Neuronal stem cell (in vitro differentiated cells): ENCODE results near the gene ZNF747.

Source experiments
- DNase-seq: peaks from one replicate; pipeline ENCODE4 v3.0.0-alpha.2; 2013; ENCODE audit warnings: low spot score
- H2AFZ ChIP-seq: one replicate; pipeline ENCODE4 v1.6.1; 2013; ENCODE audit warnings: mild to moderate bottlenecking, low read length, inconsistent platforms
- H2AK5ac ChIP-seq: 2 replicates; pipeline ENCODE4 v1.6.1; 2013; ENCODE audit warnings: low read depth, mild to moderate bottlenecking, inconsistent platforms, low read length, moderate library complexity, mixed read lengths
- H2BK120ac ChIP-seq: 2 replicates; pipeline ENCODE4 v1.6.1; 2013; ENCODE audit warnings: low read depth, mild to moderate bottlenecking, inconsistent platforms, low read length, moderate library complexity, mixed read lengths
- H2BK12ac ChIP-seq: one replicate; pipeline ENCODE4 v1.6.1; 2013; ENCODE audit warnings: low read length, inconsistent platforms
- H2BK15ac ChIP-seq: 2 replicates; pipeline ENCODE4 v1.6.1; 2013; ENCODE audit warnings: mild to moderate bottlenecking, low read length, inconsistent platforms, mixed read lengths
- H2BK5ac ChIP-seq: one replicate; pipeline ENCODE4 v1.6.1; 2013; ENCODE audit warnings: inconsistent platforms, mild to moderate bottlenecking, low read length, moderate library complexity
- H3K14ac ChIP-seq: one replicate; pipeline ENCODE4 v1.6.1; 2013; ENCODE audit warnings: low read length, inconsistent platforms
- H3K18ac ChIP-seq: 2 replicates; pipeline ENCODE4 v1.6.1; 2013; ENCODE audit warnings: low read length, inconsistent platforms
- H3K23ac ChIP-seq: 2 replicates; pipeline ENCODE4 v1.6.1; 2013; ENCODE audit warnings: low read depth, mild to moderate bottlenecking, mixed read lengths, low read length, inconsistent platforms; ENCODE audit not compliant: poor library complexity
- H3K27ac ChIP-seq: replicated peaks from 3 replicates; pipeline ENCODE4 v1.5.1; 2013; ENCODE audit warnings: low read length, inconsistent platforms
- H3K27me3 ChIP-seq, 3 experiments: 2 replicates each; pipeline ENCODE4 v1.6.1; 2013; ENCODE audit warnings: low read length in 3 of 3, mild to moderate bottlenecking in 2 of 3, inconsistent platforms in 1 of 3, low read depth in 1 of 3, mixed read lengths in 1 of 3, moderate library complexity in 1 of 3; ENCODE audit not compliant: control insufficient read depth in 3 of 3, insufficient read depth in 3 of 3
- H3K36me3 ChIP-seq, 2 donors: replicated peaks in 1 of 2; 2 replicates each; pipeline ENCODE4 v1.6.1; 2013; ENCODE audit warnings: low read length in 2 of 2; ENCODE audit not compliant: control insufficient read depth in 2 of 2, insufficient read depth in 2 of 2
- H3K4ac ChIP-seq: 2 replicates; pipeline ENCODE4 v1.6.1; 2013; ENCODE audit warnings: inconsistent platforms, mild to moderate bottlenecking, low read length, moderate library complexity
- H3K4me1 ChIP-seq, 2 donors: 1 replicate in 1 of 2; 2 replicates in 1 of 2; pipeline ENCODE4 v1.6.1; 2013; ENCODE audit warnings: low read length in 2 of 2, low read depth in 1 of 2; ENCODE audit not compliant: control insufficient read depth in 2 of 2, insufficient read depth in 1 of 2
- H3K4me2 ChIP-seq: one replicate; pipeline ENCODE4 v1.6.1; 2013; ENCODE audit warnings: mild to moderate bottlenecking, low read length, inconsistent platforms; ENCODE audit not compliant: insufficient read depth, poor library complexity, severe bottlenecking
- H3K4me3 ChIP-seq, 2 donors: 2 replicates each; pipeline ENCODE4 v1.5.1; 2013; ENCODE audit warnings: low read length in 2 of 2, mild to moderate bottlenecking in 2 of 2, inconsistent platforms in 1 of 2, moderate library complexity in 1 of 2
- H3K79me1 ChIP-seq: one replicate; pipeline ENCODE4 v1.6.1; 2013; ENCODE audit warnings: low read depth, mild to moderate bottlenecking, inconsistent platforms, low read length, moderate library complexity
- H3K9ac ChIP-seq: one replicate; pipeline ENCODE4 v1.6.1; 2013; ENCODE audit warnings: mild to moderate bottlenecking, low read depth, low read length, inconsistent platforms; ENCODE audit not compliant: poor library complexity
- H3K9me3 ChIP-seq, 2 donors: replicated peaks in 1 of 2; 2 replicates each; pipeline versions ENCODE3 to v1.6.1; 2013; ENCODE audit warnings: low read length in 2 of 2, mild to moderate bottlenecking in 2 of 2, inconsistent platforms in 1 of 2, low read depth in 1 of 2, mixed read lengths in 1 of 2, moderate library complexity in 1 of 2; ENCODE audit not compliant: control insufficient read depth in 2 of 2, insufficient read depth in 1 of 2
- H4K8ac ChIP-seq: one replicate; pipeline ENCODE4 v1.6.1; 2013; ENCODE audit warnings: low read depth, mild to moderate bottlenecking, inconsistent platforms, low read length, moderate library complexity
- H4K91ac ChIP-seq: one replicate; pipeline ENCODE4 v1.6.1; 2013; ENCODE audit warnings: low read length, low read depth, mild to moderate bottlenecking, inconsistent platforms; ENCODE audit not compliant: poor library complexity
- WGBS, 2 donors: extraction: QIAGEN DNeasy Blood & Tissue Kit; methylation state at CpG; one replicate each; pipeline ENCODE4 v1.1.7; 2013; ENCODE audit warnings: missing lambda C conversion rate in 2 of 2, mixed read lengths in 1 of 2; ENCODE audit not compliant: insufficient read length in 2 of 2, insufficient replicate concordance in 1 of 2; ENCODE audit errors: extremely low coverage in 2 of 2; 5-methylcytosine and 5-hydroxymethylcytosine counted together

ZNF747 gene

GRCh38 chr16:30503403-30504296 is 31.0 kb downstream of the ZNF747 start:
- DNase-seq: no peak

GRCh38 chr16:30499284-30499683 is 35.4 kb downstream of the ZNF747 start:
- Histone ChIP-seq H2BK12ac (no peak overlapping the region), H3K4ac (no peak overlapping the region), H3K4me1 (no peaks in the 10 kb centered on the region), H2BK5ac (no peak overlapping the region), H3K4me3 (peak overlapping the region in 1 of 2 donors; percentile 56), H2BK15ac (no peak overlapping the region), H3K27ac (no peak overlapping the region), H3K9ac (no peak overlapping the region), H3K18ac (no peak overlapping the region), H3K14ac (no peak overlapping the region), H2AK5ac (no peak overlapping the region), H3K27me3 (peaks cover 0 to 8% (median 0%) of the 10 kb centered on the region in 3 experiments), H4K8ac (no peak overlapping the region), H2BK120ac (no peak overlapping the region), H3K23ac (no peak overlapping the region), H3K79me1 (no peaks in the 10 kb centered on the region), H3K9me3 (no peaks in the 10 kb centered on the region), H4K91ac (no peak overlapping the region), H2AFZ (peak overlapping the region; percentile 15), H3K4me2 (no peak overlapping the region), H3K36me3 (no peaks in the 10 kb centered on the region)
- DNase-seq: no peak
- no CpG with 5 or more reads among the region's 8 CpGs for WGBS, 2 donors

More at GRCh38 chr16:30503403-30504296, 31.0 kb downstream of the ZNF747 start:
- peaks cover 0 to 14% (median 0%) of the 10 kb centered on the region in 3 experiments for H3K27me3 ChIP-seq
- no peaks in the 10 kb centered on the region for H3K9me3 ChIP-seq
- no peak overlapping the region for H3K4ac ChIP-seq
- no peak overlapping the region for H3K9ac ChIP-seq
- no peak overlapping the region for H3K4me2 ChIP-seq
- H2BK120ac ChIP-seq: no peak overlapping the region
- no peak overlapping the region for H3K4me3 ChIP-seq
- no peak overlapping the region for H2AFZ ChIP-seq
- no peaks in the 10 kb centered on the region for H3K36me3 ChIP-seq
- no peak overlapping the region for H2BK12ac ChIP-seq
- H2BK15ac ChIP-seq: no peak overlapping the region
- H3K4me1 ChIP-seq: no peaks in the 10 kb centered on the region
- H3K27ac ChIP-seq: no peak overlapping the region
- H3K79me1 ChIP-seq: no peaks in the 10 kb centered on the region
- H2BK5ac ChIP-seq: no peak overlapping the region
- no peak overlapping the region for H4K8ac ChIP-seq
- no peak overlapping the region for H3K14ac ChIP-seq
- H4K91ac ChIP-seq: no peak overlapping the region
- no peak overlapping the region for H3K18ac ChIP-seq
- H2AK5ac ChIP-seq: no peak overlapping the region
- no peak overlapping the region for H3K23ac ChIP-seq
- WGBS, 2 donors: no CpG with 5 or more reads among the region's 6 CpGs

- Histone ChIP-seq H4K8ac (no peak overlapping the region), H3K36me3 (no peaks in the 10 kb centered on the region), H3K14ac (no peak overlapping the region), H3K9ac (no peak overlapping the region), H3K79me1 (no peaks in the 10 kb centered on the region), H2BK5ac (no peak overlapping the region), H3K18ac (no peak overlapping the region), H3K4me3 (no peak overlapping the region), H3K27me3 (peaks cover 0 to 3% (median 0%) of the 10 kb centered on the region in 3 experiments), H2AFZ (peak overlapping the region; percentile 71), H3K27ac (no peak overlapping the region), H3K4ac (no peak overlapping the region), H2BK12ac (no peak overlapping the region), H2BK15ac (no peak overlapping the region), H3K9me3 (no peaks in the 10 kb centered on the region), H3K4me2 (no peak overlapping the region), H2BK120ac (no peak overlapping the region), H3K4me1 (peaks cover 2 to 3% of the 10 kb centered on the region in 2 donors), H3K23ac (no peak overlapping the region), H2AK5ac (no peak overlapping the region), H4K91ac (no peak overlapping the region)
- no peak for DNase-seq
- no CpG with 5 or more reads among the region's 12 CpGs for WGBS, 2 donors
These were observed 39.9 kb downstream of the ZNF747 start for GRCh38 chr16:30494709-30495108.

GRCh38 chr16:30493941-30494488 is 40.6 kb downstream of the ZNF747 start:
- no peaks in the 10 kb centered on the region for H3K79me1 ChIP-seq
- WGBS, 2 donors: no CpG with 5 or more reads among the region's 11 CpGs
- H2BK5ac ChIP-seq: no peak overlapping the region
- H3K18ac ChIP-seq: no peak overlapping the region
- H2BK120ac ChIP-seq: no peak overlapping the region
- no peak overlapping the region for H3K27ac ChIP-seq
- DNase-seq: no peak
- H3K14ac ChIP-seq: no peak overlapping the region
- no peak overlapping the region for H3K4me3 ChIP-seq
- H3K9ac ChIP-seq: no peak overlapping the region
- H2BK12ac ChIP-seq: no peak overlapping the region
- H2BK15ac ChIP-seq: no peak overlapping the region
- H3K36me3 ChIP-seq: no peaks in the 10 kb centered on the region
- no peak overlapping the region for H3K4me2 ChIP-seq
- no peak overlapping the region for H2AFZ ChIP-seq
- H3K4ac ChIP-seq: no peak overlapping the region
- H4K8ac ChIP-seq: no peak overlapping the region
- no peak overlapping the region for H3K23ac ChIP-seq
- peaks cover 2 to 6% of the 10 kb centered on the region in 2 donors for H3K4me1 ChIP-seq
- H3K9me3 ChIP-seq: no peaks in the 10 kb centered on the region
- no peak overlapping the region for H2AK5ac ChIP-seq
- H3K27me3 ChIP-seq: peaks cover 0 to 4% (median 0%) of the 10 kb centered on the region in 3 experiments
- H4K91ac ChIP-seq: no peak overlapping the region
